Measurements from ENCODE around the gene KAT7. TPM values are rescaled to one million over a fixed set of nuclear protein-coding genes. Genes with fewer than 3 reads are reported as not detected.
"Not testable (repeated sequence)": the region's sequence is repeated elsewhere in the genome, so short reads cannot be mapped to it uniquely, and the experiment has no call there.

The KAT7 gene
- total RNA-seq, 2 donors from 2014 or later = 191 to 201 TPM

DNA sequence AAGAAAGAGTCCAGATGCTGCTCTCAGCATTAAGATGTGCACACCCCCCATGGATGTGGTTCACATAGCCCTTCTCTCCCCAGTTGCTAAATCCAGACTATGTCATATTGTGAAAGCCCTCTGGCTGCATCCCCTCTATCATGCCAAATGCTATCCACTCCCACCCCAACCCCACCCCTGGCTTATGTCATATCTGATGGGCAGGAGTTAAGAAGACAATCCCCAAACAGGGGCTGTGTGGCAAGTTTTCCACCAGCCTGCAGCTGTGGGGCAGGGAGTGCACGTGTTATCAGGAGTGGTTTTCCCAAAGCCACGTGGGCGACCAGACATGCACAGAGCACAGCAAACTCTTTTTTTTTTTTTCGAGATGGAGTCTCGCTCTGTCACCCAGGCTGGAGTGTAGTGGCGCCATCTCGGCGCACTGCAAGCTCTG lies 34.5 kb upstream of the KAT7 start:
- H3K9me3 ChIP-seq (ENCODE audit: control insufficient read depth, low read length, poor library complexity, severe bottlenecking) = no peaks in the 10 kb centered on the region
- Mint-ChIP-seq H3K36me3 (ENCODE audit: low read depth) (peaks cover 5% of the 10 kb centered on the region), H3K4me3 (no peak overlapping the region), H3K4me1 (peaks cover 54% of the 10 kb centered on the region), H3K27me3 (no peaks in the 10 kb centered on the region), H3K27ac (peak overlapping the region; percentile 90)
- ATAC-seq = no peak
- no peak for DNase-seq

DNA sequence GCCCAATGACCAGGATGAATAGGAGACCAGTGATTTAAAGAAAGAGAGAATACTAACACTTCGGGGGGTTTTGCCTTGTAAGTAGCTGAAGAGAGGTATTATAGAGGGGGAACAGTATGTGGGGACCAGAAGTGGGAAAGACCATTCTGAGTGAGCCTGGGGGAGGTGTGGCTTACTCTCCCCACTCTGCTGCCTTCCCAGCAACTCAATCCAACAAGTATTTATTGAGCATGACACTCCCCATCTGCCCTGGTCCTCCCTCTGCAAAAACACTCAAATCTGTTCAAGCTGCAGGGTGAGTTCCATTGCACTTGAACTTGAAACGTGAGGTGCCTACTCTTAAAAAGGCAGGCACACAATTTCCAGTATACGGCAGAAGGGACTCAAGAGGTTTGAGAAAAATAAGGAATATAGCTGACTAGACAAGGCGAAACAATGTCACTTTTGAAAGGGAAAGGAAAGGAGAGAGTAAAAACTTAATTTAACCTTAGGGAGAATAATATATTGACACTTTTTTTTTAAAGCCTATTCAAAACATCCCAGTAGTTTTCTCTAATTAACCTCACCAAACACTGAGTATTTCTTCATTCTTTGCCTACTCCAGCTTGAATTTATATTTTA lies 32.7 kb upstream of the KAT7 start:
- ATAC-seq (no peak), DNase-seq (no peak)
- H3K9me3 ChIP-seq (ENCODE audit: control insufficient read depth, low read length, poor library complexity, severe bottlenecking) = no peaks in the 10 kb centered on the region
- Mint-ChIP-seq H3K4me3 (peak overlapping the region; percentile 64), H3K4me1 (peaks cover 60% of the 10 kb centered on the region), H3K27me3 (no peaks in the 10 kb centered on the region), H3K27ac (peak overlapping the region; percentile 90), H3K36me3 (ENCODE audit: low read depth) (peaks cover 4% of the 10 kb centered on the region)

DNA sequence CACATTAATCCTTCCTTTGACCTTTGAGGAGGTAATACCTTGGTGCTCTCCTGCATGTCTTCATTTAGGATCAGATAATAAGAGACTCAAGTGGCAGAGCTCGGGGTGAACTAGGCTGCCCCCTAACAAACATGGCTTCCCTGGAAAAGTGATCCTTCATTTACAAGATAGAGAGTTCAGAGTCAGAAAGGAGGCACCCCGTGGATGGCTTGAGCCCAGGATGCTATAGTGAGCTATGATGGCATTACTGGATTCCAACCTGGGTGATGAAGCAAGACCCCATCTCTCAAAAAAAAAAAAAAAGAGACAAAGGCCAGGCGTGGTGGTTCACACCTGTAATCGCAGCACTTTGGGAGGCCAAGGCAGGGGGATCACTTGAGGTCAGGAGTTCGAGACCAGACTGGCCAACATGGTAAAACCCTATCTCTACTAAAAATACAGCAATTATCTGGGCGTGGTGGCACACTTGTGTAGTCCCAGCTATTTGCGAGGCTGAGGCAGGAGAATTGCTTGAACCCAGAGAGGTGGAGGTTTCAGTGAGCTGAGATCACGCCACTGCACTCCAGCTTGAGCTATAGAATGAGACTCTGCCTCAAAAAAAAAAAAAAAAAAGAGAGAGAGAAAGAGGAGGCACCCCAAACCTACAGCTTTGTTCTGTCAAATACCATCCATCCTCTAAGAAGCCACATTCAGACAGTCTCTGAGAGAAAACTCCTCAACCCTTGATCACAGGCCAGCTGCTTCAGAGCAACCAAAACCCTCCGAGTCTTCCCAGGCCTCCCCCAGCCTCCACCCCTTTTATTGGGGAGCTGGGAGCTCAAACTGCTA lies 31.9 kb upstream of the KAT7 start:
- H3K27me3 Mint-ChIP-seq = no peaks in the 10 kb centered on the region
- DNase-seq (no peak), ATAC-seq (no peak)
- peak overlapping the region; percentile 53 for H3K4me3 Mint-ChIP-seq
- H3K27ac Mint-ChIP-seq = peak overlapping the region; percentile 90
- no peaks in the 10 kb centered on the region for H3K9me3 ChIP-seq (ENCODE audit: control insufficient read depth, low read length, poor library complexity, severe bottlenecking)
- peaks cover 3% of the 10 kb centered on the region for H3K36me3 Mint-ChIP-seq (ENCODE audit: low read depth)
- peaks cover 64% of the 10 kb centered on the region for H3K4me1 Mint-ChIP-seq

DNA sequence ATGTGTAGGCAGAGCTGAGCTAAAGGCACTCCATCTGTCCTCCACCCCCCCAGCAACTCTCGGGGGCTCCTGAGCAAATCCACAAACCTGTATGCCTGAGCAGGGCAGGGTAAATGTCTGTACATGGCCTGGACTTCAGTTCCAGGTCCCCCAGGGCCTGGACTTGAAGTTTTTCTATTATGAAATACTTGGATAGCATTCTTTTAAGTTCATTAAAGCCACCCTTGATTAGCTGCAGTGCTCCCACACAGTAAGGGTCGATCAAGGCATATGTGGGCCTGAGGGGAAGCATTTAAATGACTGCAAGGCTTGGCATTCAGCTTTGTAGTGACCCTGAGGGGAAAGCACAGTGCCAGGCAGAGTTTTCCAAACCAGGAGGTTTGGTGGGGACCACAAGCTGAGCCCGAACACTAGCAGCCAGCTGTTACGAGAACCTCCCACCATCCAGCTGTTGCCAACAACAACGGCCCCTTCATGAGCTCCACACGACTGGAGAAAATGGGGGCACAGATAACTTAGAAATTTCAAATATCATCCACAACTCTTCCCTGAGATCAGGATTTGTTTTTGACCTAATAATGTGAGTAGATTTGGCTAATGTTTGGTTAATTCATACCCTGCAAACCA lies 31.2 kb upstream of the KAT7 start:
- no peaks in the 10 kb centered on the region for H3K9me3 ChIP-seq (ENCODE audit: control insufficient read depth, low read length, poor library complexity, severe bottlenecking)
- Mint-ChIP-seq H3K4me3 (peak overlapping the region; percentile 70), H3K4me1 (peaks cover 68% of the 10 kb centered on the region), H3K27ac (peak overlapping the region; percentile 90), H3K27me3 (no peaks in the 10 kb centered on the region), H3K36me3 (ENCODE audit: low read depth) (peaks cover 3% of the 10 kb centered on the region)
- DNase-seq = no peak
- ATAC-seq = no peak

DNA sequence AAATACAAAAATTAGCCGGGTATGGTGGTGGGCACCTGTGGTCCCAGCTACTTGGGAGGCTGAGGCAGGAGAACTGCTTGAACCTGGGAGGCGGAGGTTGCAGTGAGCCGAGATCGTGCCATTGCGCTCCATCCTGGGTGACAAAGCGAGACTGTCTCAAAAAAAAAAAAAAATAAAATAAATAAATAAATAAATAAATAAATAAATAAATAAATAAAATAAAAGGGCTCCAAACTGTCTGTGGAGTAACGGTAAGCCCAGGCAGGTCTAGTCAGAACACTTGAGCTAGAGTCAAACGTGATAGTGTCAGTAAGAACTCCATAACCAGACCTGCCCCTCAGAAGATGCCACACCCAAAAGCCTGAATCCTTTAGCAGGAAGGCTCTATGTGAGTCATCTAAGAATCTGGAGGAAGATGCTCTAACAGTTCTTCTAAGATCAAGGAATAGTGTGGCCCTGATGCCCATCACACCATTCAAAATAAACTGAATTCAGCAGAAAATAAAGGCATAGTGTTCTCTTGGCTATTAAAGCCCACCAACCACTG lies 29.9 kb upstream of the KAT7 start:
- H3K9me3 ChIP-seq (ENCODE audit: control insufficient read depth, low read length, poor library complexity, severe bottlenecking); H3K27me3 Mint-ChIP-seq; ATAC-seq; DNase-seq; H3K4me3 Mint-ChIP-seq; H3K36me3 Mint-ChIP-seq (ENCODE audit: low read depth): not testable (repeated sequence)
- Mint-ChIP-seq H3K27ac (peak overlapping the region; percentile 97), H3K4me1 (peaks cover 64% of the 10 kb centered on the region)

DNA sequence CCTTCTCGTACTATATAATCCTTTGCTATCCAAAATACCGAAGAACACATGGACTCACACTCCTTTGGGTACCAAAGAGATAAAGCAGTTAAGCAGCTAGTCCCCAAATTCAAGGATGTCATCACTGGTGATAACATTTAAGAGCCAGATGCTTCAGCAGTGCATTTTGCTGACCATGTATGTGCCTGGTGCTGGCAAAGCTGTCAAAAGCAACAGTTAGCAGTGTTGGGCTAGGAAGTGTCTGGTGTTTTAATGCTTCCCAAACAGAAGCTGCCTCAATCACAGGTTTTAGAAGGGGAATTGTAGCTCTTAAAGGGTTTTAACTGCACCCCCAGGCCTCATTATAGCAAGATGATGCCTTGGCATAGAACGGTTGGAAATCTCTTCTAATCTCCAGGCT lies 29.3 kb upstream of the KAT7 start:
- DNase-seq = no peak
- Mint-ChIP-seq H3K4me3 (peak overlapping the region; percentile 59), H3K27ac (peak overlapping the region; percentile 97), H3K27me3 (no peaks in the 10 kb centered on the region), H3K4me1 (peaks cover 63% of the 10 kb centered on the region), H3K36me3 (ENCODE audit: low read depth) (peaks cover 3% of the 10 kb centered on the region)
- no peaks in the 10 kb centered on the region for H3K9me3 ChIP-seq (ENCODE audit: control insufficient read depth, low read length, poor library complexity, severe bottlenecking)
- ATAC-seq = no peak

DNA sequence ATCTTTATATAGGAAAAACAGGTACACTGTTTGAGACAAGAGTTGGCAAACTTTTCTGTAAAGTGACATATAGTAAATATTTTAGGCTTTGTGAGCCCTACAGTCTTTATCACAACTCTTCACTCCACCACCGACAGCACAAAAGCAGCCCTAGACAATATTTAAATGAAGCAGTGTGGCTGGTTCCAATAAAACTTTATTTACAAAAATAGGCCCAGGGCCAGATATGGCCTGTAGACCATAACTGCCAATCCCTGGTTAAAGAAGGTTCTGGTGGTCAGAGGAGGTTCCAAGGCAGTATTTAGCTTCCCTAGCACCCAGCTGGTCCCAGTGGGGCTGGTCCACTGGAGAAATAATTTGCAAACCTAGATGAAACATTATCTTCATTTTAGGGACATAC lies 28.2 kb upstream of the KAT7 start:
- Mint-ChIP-seq H3K4me3 (peak overlapping the region; percentile 78), H3K4me1 (peaks cover 62% of the 10 kb centered on the region), H3K36me3 (ENCODE audit: low read depth) (peaks cover 3% of the 10 kb centered on the region), H3K27me3 (no peaks in the 10 kb centered on the region), H3K27ac (peak overlapping the region; percentile 97)
- DNase-seq (no peak), ATAC-seq (no peak)
- H3K9me3 ChIP-seq (ENCODE audit: control insufficient read depth, low read length, poor library complexity, severe bottlenecking) = no peaks in the 10 kb centered on the region

DNA sequence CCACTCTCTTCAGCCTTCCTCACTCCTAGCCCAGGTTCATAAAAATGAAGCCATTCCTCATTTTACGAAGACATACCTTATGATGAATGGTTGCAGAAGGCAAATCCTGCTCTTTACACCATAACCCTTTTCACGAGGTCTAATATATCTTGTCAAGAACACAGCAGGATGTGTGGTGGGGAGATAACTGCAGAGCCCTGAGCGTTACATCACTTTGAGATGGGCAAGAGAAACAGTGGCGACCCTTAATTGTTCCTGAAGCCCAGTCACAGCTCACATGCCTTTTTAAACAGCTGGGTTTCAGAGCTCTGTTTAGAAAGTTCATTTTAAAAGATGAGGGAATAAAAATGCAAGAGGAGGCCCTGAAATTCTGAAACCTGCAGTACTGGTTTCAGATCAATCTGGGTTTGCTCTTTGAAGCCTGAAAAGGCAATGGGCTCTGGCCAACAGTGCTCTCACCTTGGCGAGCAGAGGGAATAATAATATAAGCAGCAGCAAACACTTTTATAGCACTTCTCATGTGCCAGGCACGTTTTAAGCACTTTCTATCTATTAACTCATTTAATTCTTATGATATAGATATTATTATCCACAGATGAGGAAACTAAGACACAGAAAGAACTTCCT lies 27.4 kb upstream of the KAT7 start:
- DNase-seq (no peak), ATAC-seq (no peak)
- no peaks in the 10 kb centered on the region for H3K27me3 Mint-ChIP-seq
- H3K36me3 Mint-ChIP-seq (ENCODE audit: low read depth) = no peaks in the 10 kb centered on the region
- peaks cover 55% of the 10 kb centered on the region for H3K4me1 Mint-ChIP-seq
- H3K9me3 ChIP-seq (ENCODE audit: control insufficient read depth, low read length, poor library complexity, severe bottlenecking) = no peaks in the 10 kb centered on the region
- H3K4me3 Mint-ChIP-seq = peak overlapping the region; percentile 78
- H3K27ac Mint-ChIP-seq = peak overlapping the region; percentile 97

DNA sequence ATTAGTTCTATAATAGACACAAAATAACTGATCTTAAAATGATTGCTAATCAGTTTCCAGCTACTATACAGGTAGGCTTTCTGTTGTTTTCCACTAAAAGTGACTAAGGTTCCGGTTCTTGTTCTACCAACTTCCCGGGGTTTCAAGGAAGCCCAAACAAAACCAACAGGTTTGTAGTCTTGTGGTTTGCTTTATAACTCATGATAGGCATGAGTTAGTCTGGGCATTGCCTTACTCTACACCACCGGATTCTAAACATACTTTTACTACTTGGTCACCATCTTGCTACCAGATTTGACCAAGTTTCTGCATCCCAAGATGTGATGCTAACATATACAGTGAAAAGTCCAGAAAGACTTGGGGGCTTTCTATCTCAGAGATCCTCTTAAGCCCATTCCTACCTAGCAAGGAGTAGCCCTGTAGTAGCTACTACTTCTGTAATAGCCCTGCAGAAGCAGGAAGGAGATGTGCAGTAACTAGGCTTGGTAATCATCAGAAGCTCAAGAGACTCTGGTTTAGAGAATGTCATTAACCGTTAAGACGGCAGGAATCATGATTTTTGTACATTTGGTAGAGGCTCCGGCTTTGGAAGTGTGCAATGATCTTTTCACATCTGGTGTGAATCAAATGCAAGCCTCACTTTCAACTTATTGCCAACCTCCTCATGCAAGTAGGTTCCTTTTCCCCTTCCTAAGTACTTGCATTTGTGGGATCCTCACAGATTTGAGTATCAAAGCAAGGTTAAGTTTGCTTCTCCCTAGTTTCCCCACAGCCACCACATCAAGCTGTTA lies 26.1 kb upstream of the KAT7 start:
- ATAC-seq (no peak), DNase-seq (no peak)
- Mint-ChIP-seq H3K4me3 (peak overlapping the region; percentile 99), H3K27me3 (no peaks in the 10 kb centered on the region), H3K4me1 (peaks cover 46% of the 10 kb centered on the region), H3K27ac (peak overlapping the region; percentile 97), H3K36me3 (ENCODE audit: low read depth) (no peaks in the 10 kb centered on the region)
- no peaks in the 10 kb centered on the region for H3K9me3 ChIP-seq (ENCODE audit: control insufficient read depth, low read length, poor library complexity, severe bottlenecking)

DNA sequence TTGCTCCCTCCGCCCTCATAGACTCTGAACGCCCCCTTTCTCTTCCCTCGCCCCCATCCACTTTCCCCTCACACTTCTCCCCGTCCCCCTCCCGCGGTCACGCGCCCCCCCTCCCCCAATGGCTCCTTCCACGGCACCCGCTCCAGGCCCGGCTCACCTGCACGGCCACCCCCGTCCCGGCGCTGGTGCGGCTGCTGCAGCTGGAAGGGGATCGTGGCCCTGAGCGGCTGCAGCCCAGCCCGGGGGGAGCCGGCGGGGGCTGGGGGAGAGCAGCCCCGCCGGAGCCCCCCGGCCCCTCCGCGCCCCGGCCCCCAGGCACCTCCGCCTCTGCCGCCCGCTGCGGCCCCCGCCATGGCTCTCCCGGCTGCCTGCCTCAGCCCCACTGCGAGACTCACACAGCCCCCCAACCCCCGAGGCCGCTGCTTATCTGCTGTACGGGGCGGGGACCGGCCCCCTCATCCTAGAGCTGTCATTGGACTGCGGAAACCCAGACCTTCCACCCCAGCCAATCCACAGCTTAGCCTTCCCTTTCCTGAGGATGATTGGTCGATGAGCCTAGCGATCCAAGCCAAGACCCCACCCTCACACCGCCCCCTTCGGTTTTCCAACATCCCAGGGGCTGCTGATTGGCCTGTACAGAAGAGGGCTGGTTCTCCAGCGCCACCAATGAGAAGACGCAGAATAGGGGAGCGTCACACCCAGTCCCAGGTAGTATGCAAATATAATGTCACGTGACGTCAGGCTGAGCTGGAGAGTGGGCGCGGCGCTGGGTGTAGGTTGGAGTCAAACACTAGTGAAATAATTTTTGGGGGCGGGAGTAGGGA lies 24.5 kb upstream of the KAT7 start, which contains the start of gene FAM117A:
TSS of gene FAM117A (minus strand) at position 397 of the 824 bp plus-strand sequence. CDS start at position 353, 44 bp downstream.
- Mint-ChIP-seq H3K27ac (peak within 1 kb of the TSS; percentile 97), H3K4me3 (peak within 1 kb of the TSS; percentile 99), H3K27me3 (no peaks in the 10 kb centered on the region), H3K4me1 (peaks cover 40% of the 10 kb centered on the region), H3K36me3 (ENCODE audit: low read depth) (no peaks in the 10 kb centered on the region)
- peak; percentile 91 for ATAC-seq
- H3K9me3 ChIP-seq (ENCODE audit: control insufficient read depth, low read length, poor library complexity, severe bottlenecking) = no peaks in the 10 kb centered on the region
- peak; percentile 83 to 93 (median 87) for DNase-seq

DNA sequence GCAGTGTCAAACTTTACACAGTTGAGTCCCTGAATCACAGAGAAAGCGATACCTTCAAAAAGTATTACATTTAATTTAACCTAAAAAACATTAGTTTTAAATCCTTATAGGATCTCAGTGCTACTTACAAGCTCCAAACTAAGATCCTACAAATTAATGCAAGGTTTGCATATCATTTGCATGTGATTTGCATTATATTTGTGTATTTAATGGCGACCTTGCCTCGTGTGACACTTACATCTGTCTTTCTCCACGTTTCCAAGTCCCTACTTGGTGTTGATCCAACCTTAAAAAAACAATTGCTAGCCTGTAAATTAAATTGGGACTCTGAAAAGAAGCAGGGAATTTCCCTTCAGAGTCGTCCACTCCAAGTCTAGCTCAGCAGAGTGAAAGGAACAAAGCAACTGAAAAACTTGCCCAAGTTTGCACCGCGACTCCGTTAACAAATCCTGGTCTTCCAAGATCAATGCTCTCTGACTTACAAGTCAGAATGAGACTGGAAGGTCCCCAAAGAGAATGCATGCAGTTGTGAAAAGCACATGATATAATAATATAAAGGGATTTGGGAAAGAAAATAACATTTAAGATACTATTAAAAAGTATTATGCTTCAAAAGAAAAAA lies 23.8 kb upstream of the KAT7 start:
- Mint-ChIP-seq H3K4me3 (peak overlapping the region; percentile 99), H3K27ac (peak overlapping the region; percentile 97), H3K36me3 (ENCODE audit: low read depth) (no peaks in the 10 kb centered on the region), H3K27me3 (no peaks in the 10 kb centered on the region), H3K4me1 (peaks cover 35% of the 10 kb centered on the region)
- DNase-seq (no peak), ATAC-seq (no peak)
- H3K9me3 ChIP-seq (ENCODE audit: control insufficient read depth, low read length, poor library complexity, severe bottlenecking) = no peaks in the 10 kb centered on the region
